HG03135 (cell line): ENCODE measurements around the gene CHPF.

Source experiments
- ATAC-seq: cut with Tn5 transposase; IDR thresholded peaks from one replicate; pipeline ENCODE4 v1.9.1; 2021; ENCODE audit warnings: mild to moderate bottlenecking, moderate library complexity; ENCODE audit not compliant: unreplicated experiment

The CHPF gene

GRCh38 chr2:219533930-219534661 lies 9.5 kb downstream of the CHPF start:
- no peak for ATAC-seq

GRCh38 chr2:219532378-219532649 lies 11.3 kb downstream of the CHPF start:
- no peak for ATAC-seq

- ATAC-seq: no peak
These were observed 11.8 kb downstream of the CHPF start for GRCh38 chr2:219531639-219532377.

GRCh38 chr2:219530048-219530963 lies 13.3 kb downstream of the CHPF start:
- ATAC-seq: peak; percentile 86

- ATAC-seq: no peak
These were observed 16.1 kb downstream of the CHPF start for GRCh38 chr2:219527472-219527871.

- ATAC-seq: no peak
These were observed 16.6 kb downstream of the CHPF start for GRCh38 chr2:219527076-219527394.

- no peak for ATAC-seq
These were observed 17.1 kb downstream of the CHPF start for GRCh38 chr2:219526320-219527075.

GRCh38 chr2:219525533-219526232 lies 17.9 kb downstream of the CHPF start:
- ATAC-seq: no peak

- ATAC-seq: no peak
These were observed 18.8 kb downstream of the CHPF start for GRCh38 chr2:219524817-219525216.

GRCh38 chr2:219523031-219523671 lies 20.5 kb downstream of the CHPF start:
- no peak for ATAC-seq

GRCh38 chr2:219522111-219523030 lies 21.2 kb downstream of the CHPF start:
- no peak for ATAC-seq

GRCh38 chr2:219521066-219521880 lies 22.3 kb downstream of the CHPF start:
- no peak for ATAC-seq

- no peak for ATAC-seq
These were observed 23.5 kb downstream of the CHPF start for GRCh38 chr2:219520079-219520478.

- ATAC-seq: no peak
These were observed 24.1 kb downstream of the CHPF start for GRCh38 chr2:219519526-219519916.

GRCh38 chr2:219517954-219518778 lies 25.4 kb downstream of the CHPF start:
- ATAC-seq: no peak

- ATAC-seq: no peak
These were observed 26.7 kb downstream of the CHPF start for GRCh38 chr2:219516888-219517287.
